Esophagus muscularis mucosa (tissue), 4 donors: Measurements from ENCODE around the gene HOTAIR.

ENCODE experiments used
- EP300 ChIP-seq: sonication (generic); formaldehyde crosslinking; IDR thresholded peaks from one replicate; pipeline ENCODE4 v1.6.1; 2017; ENCODE audit warnings: antibody characterized with exemption
- POLR2AphosphoS5 ChIP-seq, 2 donors: sonication (generic); formaldehyde crosslinking; IDR thresholded peaks; one replicate each; pipeline ENCODE4 v1.6.1; 2017; ENCODE audit warnings: antibody characterized with exemption in 2 of 2
- TF ChIP-seq, protein P1 (sequence below), 3 experiments: fragments of 200-600 bp in 2 of 3; fragments of 450-650 bp in 1 of 3; sonication (generic) in 2 of 3; IDR thresholded peaks; one replicate each; pipeline ENCODE4 v1.5.1; 2017 to 2019; ENCODE audit warnings: antibody characterized with exemption in 3 of 3, mild to moderate bottlenecking in 2 of 3, moderate library complexity in 1 of 3

DNA sequence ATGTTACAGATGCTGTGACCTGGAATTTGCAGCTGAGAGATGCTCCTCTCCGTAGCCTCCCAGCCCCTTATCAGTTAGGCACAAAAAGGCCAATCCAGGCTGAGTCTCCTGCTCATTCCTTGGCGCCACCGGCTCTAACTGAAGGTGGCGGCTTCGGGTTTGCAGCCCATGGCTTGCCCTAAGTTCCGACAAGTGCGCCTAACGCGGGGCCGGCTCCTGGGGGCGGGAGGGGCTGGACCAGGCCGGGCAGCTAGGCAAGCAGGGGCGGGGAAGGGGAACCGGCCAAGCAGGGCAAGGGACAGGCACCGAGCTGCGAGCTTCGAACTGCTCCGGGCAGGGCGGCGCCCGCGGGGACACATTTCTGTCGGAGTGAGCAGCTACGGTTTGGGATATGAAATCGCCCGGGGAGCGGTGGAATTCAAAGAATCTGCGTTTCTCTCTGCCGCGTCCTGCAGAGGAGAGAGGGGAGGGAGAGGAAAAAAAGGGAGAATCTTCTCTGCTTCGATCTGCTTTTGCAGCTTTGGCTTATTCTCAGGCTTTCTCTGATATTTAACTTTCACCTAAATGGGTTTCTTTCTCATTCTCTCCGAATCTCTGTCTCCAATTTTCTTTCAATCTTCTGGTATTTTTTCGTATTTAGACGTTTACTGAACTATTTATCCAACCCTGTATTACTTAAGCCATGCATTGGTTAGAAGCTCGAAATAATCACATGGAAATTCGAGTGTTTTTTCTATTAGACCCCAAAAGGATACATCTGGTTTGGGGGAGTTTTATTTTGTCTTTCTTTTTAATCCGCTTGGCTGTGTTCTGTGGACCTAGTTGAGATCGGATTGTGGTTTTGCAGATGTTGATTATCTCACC lies 21.7 kb downstream of the HOTAIR start:
- TF ChIP-seq, protein P1, sequence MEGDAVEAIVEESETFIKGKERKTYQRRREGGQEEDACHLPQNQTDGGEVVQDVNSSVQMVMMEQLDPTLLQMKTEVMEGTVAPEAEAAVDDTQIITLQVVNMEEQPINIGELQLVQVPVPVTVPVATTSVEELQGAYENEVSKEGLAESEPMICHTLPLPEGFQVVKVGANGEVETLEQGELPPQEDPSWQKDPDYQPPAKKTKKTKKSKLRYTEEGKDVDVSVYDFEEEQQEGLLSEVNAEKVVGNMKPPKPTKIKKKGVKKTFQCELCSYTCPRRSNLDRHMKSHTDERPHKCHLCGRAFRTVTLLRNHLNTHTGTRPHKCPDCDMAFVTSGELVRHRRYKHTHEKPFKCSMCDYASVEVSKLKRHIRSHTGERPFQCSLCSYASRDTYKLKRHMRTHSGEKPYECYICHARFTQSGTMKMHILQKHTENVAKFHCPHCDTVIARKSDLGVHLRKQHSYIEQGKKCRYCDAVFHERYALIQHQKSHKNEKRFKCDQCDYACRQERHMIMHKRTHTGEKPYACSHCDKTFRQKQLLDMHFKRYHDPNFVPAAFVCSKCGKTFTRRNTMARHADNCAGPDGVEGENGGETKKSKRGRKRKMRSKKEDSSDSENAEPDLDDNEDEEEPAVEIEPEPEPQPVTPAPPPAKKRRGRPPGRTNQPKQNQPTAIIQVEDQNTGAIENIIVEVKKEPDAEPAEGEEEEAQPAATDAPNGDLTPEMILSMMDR (IDR thresholded peaks at IDR 0.05) = no peak
- TF ChIP-seq POLR2AphosphoS5 (IDR thresholded peaks at IDR 0.05) = no peak
- no peak for TF ChIP-seq EP300
